ENCODE results near the gene TMEM151B.

Gene TMEM151B

GRCh38 chr6:44278315-44278714, 8.1 kb downstream of the TMEM151B start:
- TF ChIP-seq CTCF (IDR thresholded peaks at IDR 0.05), result no peak

GRCh38 chr6:44278774-44279697, 8.8 kb downstream of the TMEM151B start:
- no peak for TF ChIP-seq CTCF (IDR thresholded peaks at IDR 0.05)

DNA sequence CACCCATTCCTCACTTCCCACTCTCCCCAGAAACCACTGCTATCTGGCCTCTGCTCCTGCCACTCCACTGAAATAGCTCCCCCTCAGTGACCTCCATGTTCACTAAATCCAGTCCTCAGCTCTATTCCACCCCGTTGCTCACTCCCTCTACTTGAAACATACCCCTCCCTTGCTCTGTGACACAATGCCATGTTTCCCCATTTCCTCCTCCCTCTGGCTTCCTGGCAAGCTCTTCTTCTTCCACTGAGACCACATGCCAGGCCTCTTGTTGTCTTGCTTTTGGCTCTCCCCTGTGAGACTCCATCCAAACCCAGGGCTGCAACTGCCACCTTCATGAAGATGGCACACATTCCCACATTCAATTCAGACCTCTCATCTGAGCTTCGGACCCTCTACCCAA, 13.9 kb downstream of the TMEM151B start:
- TF ChIP-seq CTCF (IDR thresholded peaks at IDR 0.05), result no peak

- no peak for TF ChIP-seq CTCF (IDR thresholded peaks at IDR 0.05)
Measured at GRCh38 chr6:44284867-44285266, 14.6 kb downstream of the TMEM151B start.

DNA sequence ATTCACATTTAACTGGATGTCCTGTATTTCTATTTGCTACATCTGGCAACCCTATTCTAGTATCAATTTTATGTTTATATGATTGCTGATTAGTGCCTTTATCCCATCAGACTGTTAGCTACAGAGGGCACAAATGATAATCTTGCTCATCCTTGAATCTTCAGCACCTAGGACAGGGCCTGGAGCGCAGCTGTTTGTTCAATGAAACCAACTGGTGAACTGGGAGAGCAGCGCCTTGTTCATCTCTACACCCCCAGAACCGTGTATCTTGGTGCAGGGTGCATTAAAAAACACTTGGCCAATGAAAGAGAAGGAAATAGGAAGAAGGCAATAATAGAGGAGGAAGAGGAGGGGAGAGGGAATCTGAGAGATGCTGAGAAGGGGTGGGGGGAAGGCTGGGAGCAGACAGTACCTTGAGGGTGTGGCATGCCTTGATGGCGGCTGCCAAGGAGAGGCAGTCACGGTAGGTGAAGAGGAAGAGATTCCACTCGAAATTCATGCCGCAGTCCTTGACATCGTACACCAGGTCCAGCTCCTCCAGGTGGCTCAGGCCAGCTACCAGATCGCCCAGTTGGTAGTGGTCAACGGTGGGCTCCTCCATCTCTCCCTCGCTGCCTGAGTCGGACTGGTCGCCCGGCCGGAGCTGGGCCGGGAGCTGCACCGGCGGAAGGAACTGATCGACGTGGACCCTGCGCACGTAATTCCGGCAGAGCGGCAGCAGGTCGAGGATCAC, 15.5 kb downstream of the TMEM151B start:
- TF ChIP-seq CTCF (IDR thresholded peaks at IDR 0.05), result no peak

DNA sequence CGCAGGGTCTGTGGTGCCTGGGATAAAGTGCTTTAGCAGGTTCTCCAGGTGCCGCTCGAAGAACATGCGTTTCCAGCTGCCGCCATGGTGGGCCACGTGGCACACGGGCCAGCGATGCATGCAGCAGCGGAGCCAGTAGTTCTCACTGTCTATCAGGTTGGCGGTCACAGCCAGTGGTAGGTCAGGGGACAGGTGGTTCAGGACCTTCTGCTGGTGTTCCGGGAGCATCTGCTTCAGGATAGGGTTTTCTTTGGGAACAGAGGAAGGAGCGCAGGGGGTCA, 16.0 kb downstream of the TMEM151B start:
- TF ChIP-seq CTCF (IDR thresholded peaks at IDR 0.05), result no peak

DNA sequence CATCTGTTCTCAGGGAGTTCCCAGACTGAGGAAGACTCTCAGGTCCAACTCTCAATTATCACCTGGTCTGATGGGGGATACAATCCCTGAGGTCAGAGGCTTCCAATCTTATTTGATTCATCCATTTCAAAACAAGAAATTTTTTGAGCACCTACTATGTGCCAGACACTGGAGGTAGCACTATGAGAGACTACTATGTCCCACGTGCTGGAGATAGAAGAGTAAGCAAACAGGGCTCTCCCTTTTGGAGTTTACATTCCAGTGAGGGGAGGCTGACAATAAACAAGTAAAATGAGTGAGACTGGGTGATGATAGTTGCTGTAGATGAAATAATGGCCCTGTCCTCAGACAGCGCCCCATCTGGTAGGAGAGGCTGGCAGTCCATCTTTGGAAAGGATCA, 16.5 kb downstream of the TMEM151B start:
- no peak for TF ChIP-seq CTCF (IDR thresholded peaks at IDR 0.05)
